GM23338 (cell line): ENCODE data around the gene KCTD21. TPM values are rescaled to one million over a fixed set of nuclear protein-coding genes. Genes with fewer than 3 reads are reported as not detected.

Experiments
- ATAC-seq: fragments of 200-7000 bp; cut with Tn5 transposase; 3 replicates; pipeline ENCODE4 v1.9.1; 2020
- DNase-seq: peaks from one replicate; pipeline ENCODE4 v3.0.0-alpha.2; 2015; ENCODE audit warnings: low spot score
- H2AFZ ChIP-seq: fragments of 200-600 bp; sonication (generic); 2 replicates; pipeline ENCODE4 v1.8.0; 2016; ENCODE audit warnings: antibody characterized with exemption, mild to moderate bottlenecking, moderate library complexity
- H3F3A ChIP-seq: fragments of 200-600 bp; sonication (generic); replicated peaks from 2 replicates; pipeline ENCODE4 v1.8.0; 2017; ENCODE audit warnings: antibody characterized with exemption, mixed run types, low read depth
- H3K27ac ChIP-seq: fragments of 200-600 bp; sonication (generic); 2 replicates; pipeline ENCODE4 v1.6.1; 2016; ENCODE audit warnings: low read depth
- H3K27me3 ChIP-seq: fragments of 200-600 bp; sonication (generic); 2 replicates; pipeline ENCODE4 v1.8.0; 2016; ENCODE audit warnings: mild to moderate bottlenecking, mixed run types, moderate library complexity; ENCODE audit not compliant: insufficient read depth
- H3K36me3 ChIP-seq: fragments of 200-600 bp; sonication (generic); 2 replicates; pipeline ENCODE4 v1.8.0; 2016; ENCODE audit warnings: mild to moderate bottlenecking; ENCODE audit not compliant: insufficient read depth
- H3K4me1 ChIP-seq: fragments of 200-600 bp; sonication (generic); 2 replicates; pipeline ENCODE4 v1.8.0; 2016; ENCODE audit warnings: mild to moderate bottlenecking, moderate library complexity; ENCODE audit not compliant: insufficient read depth
- H3K4me2 ChIP-seq: fragments of 200-600 bp; sonication (generic); 2 replicates; pipeline ENCODE4 v1.7.1; 2017; ENCODE audit warnings: mixed run types
- H3K4me3 ChIP-seq: fragments of 200-600 bp; sonication (generic); 2 replicates; pipeline ENCODE4 v1.6.1; 2016; ENCODE audit warnings: mixed run types
- H3K79me2 ChIP-seq: fragments of 200-600 bp; sonication (generic); replicated peaks from 2 replicates; pipeline ENCODE4 v1.8.0; 2017; ENCODE audit warnings: mild to moderate bottlenecking; ENCODE audit not compliant: insufficient read depth
- H3K9me2 ChIP-seq: fragments of 200-600 bp; sonication (generic); 2 replicates; pipeline ENCODE4 v1.8.0; 2017; ENCODE audit not compliant: insufficient read depth
- H4K20me1 ChIP-seq: fragments of 200-600 bp; sonication (generic); replicated peaks from 2 replicates; pipeline ENCODE4 v1.8.0; 2017; ENCODE audit warnings: mild to moderate bottlenecking; ENCODE audit not compliant: insufficient read depth
- H3K27ac Mint-ChIP-seq: 2 replicates; pipeline ENCODE4 v1.8.0; 2020; ENCODE audit warnings: inconsistent platforms, mild to moderate bottlenecking, moderate library complexity, mixed read lengths
- H3K27me3 Mint-ChIP-seq: 3 replicates; pipeline ENCODE4 v1.8.0; 2022; ENCODE audit warnings: low read depth, mild to moderate bottlenecking, moderate library complexity, mixed read lengths, inconsistent platforms; ENCODE audit not compliant: insufficient read depth, poor library complexity
- H3K36me3 Mint-ChIP-seq: 3 replicates; pipeline ENCODE4 v1.8.0; 2021; ENCODE audit warnings: low read depth, mild to moderate bottlenecking, inconsistent platforms, moderate library complexity, mixed read lengths
- H3K4me1 Mint-ChIP-seq: 3 replicates; pipeline ENCODE4 v1.8.0; 2020; ENCODE audit warnings: mild to moderate bottlenecking, inconsistent platforms, mixed read lengths
- H3K4me3 Mint-ChIP-seq: 3 replicates; pipeline ENCODE4 v1.8.0; 2021; ENCODE audit warnings: moderate library complexity, mild to moderate bottlenecking, inconsistent platforms, mixed read lengths
- H3K9me3 Mint-ChIP-seq: 3 replicates; pipeline ENCODE4 v1.8.0; 2020; ENCODE audit warnings: moderate library complexity, mild to moderate bottlenecking, inconsistent platforms, mixed read lengths
- CREB1 ChIP-seq: fragments of 250-450 bp; sonication (Bioruptor Pico); IDR thresholded peaks from 2 replicates; pipeline ENCODE4 v1.5.0; 2020; ENCODE audit warnings: low read depth, mild to moderate bottlenecking, moderate library complexity
- EZH2 ChIP-seq: fragments of 200-600 bp; sonication (generic); IDR thresholded peaks from one replicate; pipeline ENCODE4 v1.8.0; 2017; ENCODE audit warnings: antibody characterized with exemption, mild to moderate bottlenecking, low read depth; ENCODE audit not compliant: unreplicated experiment
- EZH2phosphoT487 ChIP-seq: fragments of 200-600 bp; sonication (generic); IDR thresholded peaks from one replicate; pipeline ENCODE4 v1.8.1; 2018; ENCODE audit warnings: antibody characterized with exemption; ENCODE audit not compliant: unreplicated experiment
- POLR2AphosphoS5 ChIP-seq: IDR thresholded peaks from 2 replicates; pipeline ENCODE4 v1.6.1; 2016; ENCODE audit warnings: antibody characterized with exemption, low read depth
- ZNF331 ChIP-seq: fragments of 250-450 bp; sonication (Bioruptor Pico); IDR thresholded peaks from 2 replicates; pipeline ENCODE4 v1.5.0; 2020; ENCODE audit warnings: low read depth, mild to moderate bottlenecking, moderate library complexity
- polyA plus RNA-seq: library from polyadenylated mRNA; unstranded; fragments of >200 nt; fragmentation: Nextera tagmentation; extraction: Ambion mirVana; gene quantifications from 2 replicates; pipeline ENCODE4 v1.2.1, GENCODE V29; 2016
- total RNA-seq: library from RNA; depleted of rRNA; stranded (reverse); fragments of >200 nt; shearing (Covaris generic); gene quantifications from 2 replicates; pipeline ENCODE4 v1.2.3, GENCODE V29; 2014
- TF ChIP-seq, protein P1 (sequence below): IDR thresholded peaks from one replicate; pipeline ENCODE4 v1.6.1; 2018; ENCODE audit warnings: antibody characterized with exemption; ENCODE audit not compliant: unreplicated experiment
- TF ChIP-seq, protein P2 (sequence below), 2 experiments: fragments of 200-600 bp in 1 of 2; sonication (generic) in 1 of 2; conservative IDR thresholded peaks; 2 replicates each; pipeline versions ENCODE4 v1.5.1 to v1.6.1; 2016 to 2017; ENCODE audit warnings: antibody characterized with exemption in 2 of 2, low read depth in 2 of 2, mild to moderate bottlenecking in 2 of 2, moderate library complexity in 1 of 2
- TF ChIP-seq, protein P3 (sequence below): fragments of 250-450 bp; sonication (Bioruptor Pico); IDR thresholded peaks from 2 replicates; pipeline ENCODE4 v1.5.0; 2020; ENCODE audit warnings: mild to moderate bottlenecking, moderate library complexity
- TF ChIP-seq, protein P4 (sequence below): IDR thresholded peaks from 2 replicates; pipeline ENCODE4 v1.6.1; 2016; ENCODE audit warnings: antibody characterized with exemption

The KCTD21 gene
- total and polyA plus RNA-seq, 2 experiments from 2014 or later, result 1.0 to 3.7 TPM

DNA sequence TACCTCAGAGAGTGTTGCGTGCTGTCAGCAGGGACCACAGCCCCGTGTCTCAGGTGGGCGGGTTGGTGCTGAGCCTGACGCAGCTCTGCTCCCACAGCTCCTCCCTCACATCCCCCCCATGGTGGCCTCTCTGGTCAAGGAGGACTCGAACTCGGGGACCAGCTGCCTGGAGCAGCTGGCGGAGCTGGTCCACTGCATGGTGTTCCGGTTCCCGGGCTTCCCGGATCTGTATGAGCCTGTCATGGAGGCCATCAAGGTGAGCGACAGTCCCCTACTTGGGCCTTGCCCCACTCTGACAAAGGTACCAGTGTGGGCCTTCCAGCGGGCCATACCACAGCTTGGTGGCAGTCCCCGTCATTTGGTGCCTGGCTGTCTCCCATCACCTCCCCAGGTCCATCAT, 12.1 kb upstream of the KCTD21 start:
- Mint-ChIP-seq H3K9me3 (no peaks in the 10 kb centered on the region), H3K4me3 (no peak overlapping the region), H3K27ac (no peak overlapping the region), H3K4me1 (peaks cover 5% of the 10 kb centered on the region), H3K27me3 (peaks cover 12% of the 10 kb centered on the region), H3K36me3 (peaks cover 8% of the 10 kb centered on the region; the same call in 2 of the 3 replicates)
- TF ChIP-seq EZH2phosphoT487, result no peak
- no peak for TF ChIP-seq ZNF331
- TF ChIP-seq, protein P1, sequence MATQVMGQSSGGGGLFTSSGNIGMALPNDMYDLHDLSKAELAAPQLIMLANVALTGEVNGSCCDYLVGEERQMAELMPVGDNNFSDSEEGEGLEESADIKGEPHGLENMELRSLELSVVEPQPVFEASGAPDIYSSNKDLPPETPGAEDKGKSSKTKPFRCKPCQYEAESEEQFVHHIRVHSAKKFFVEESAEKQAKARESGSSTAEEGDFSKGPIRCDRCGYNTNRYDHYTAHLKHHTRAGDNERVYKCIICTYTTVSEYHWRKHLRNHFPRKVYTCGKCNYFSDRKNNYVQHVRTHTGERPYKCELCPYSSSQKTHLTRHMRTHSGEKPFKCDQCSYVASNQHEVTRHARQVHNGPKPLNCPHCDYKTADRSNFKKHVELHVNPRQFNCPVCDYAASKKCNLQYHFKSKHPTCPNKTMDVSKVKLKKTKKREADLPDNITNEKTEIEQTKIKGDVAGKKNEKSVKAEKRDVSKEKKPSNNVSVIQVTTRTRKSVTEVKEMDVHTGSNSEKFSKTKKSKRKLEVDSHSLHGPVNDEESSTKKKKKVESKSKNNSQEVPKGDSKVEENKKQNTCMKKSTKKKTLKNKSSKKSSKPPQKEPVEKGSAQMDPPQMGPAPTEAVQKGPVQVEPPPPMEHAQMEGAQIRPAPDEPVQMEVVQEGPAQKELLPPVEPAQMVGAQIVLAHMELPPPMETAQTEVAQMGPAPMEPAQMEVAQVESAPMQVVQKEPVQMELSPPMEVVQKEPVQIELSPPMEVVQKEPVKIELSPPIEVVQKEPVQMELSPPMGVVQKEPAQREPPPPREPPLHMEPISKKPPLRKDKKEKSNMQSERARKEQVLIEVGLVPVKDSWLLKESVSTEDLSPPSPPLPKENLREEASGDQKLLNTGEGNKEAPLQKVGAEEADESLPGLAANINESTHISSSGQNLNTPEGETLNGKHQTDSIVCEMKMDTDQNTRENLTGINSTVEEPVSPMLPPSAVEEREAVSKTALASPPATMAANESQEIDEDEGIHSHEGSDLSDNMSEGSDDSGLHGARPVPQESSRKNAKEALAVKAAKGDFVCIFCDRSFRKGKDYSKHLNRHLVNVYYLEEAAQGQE, result no peak
- no peaks in the 10 kb centered on the region for H3K4me1 ChIP-seq
- no peaks in the 10 kb centered on the region for H3K27me3 ChIP-seq
- ATAC-seq (no peak), DNase-seq (no peak)
- H3K36me3 ChIP-seq, result no peaks in the 10 kb centered on the region
- H2AFZ ChIP-seq, result no peak overlapping the region
- H4K20me1 ChIP-seq, result no peaks in the 10 kb centered on the region
- H3K9me2 ChIP-seq, result no peaks in the 10 kb centered on the region
- H3K79me2 ChIP-seq, result no peaks in the 10 kb centered on the region
- no peak overlapping the region for H3K4me2 ChIP-seq
- H3K4me3 ChIP-seq, result no peak overlapping the region
- no peak overlapping the region for H3K27ac ChIP-seq
- H3F3A ChIP-seq, result no peaks in the 10 kb centered on the region

DNA sequence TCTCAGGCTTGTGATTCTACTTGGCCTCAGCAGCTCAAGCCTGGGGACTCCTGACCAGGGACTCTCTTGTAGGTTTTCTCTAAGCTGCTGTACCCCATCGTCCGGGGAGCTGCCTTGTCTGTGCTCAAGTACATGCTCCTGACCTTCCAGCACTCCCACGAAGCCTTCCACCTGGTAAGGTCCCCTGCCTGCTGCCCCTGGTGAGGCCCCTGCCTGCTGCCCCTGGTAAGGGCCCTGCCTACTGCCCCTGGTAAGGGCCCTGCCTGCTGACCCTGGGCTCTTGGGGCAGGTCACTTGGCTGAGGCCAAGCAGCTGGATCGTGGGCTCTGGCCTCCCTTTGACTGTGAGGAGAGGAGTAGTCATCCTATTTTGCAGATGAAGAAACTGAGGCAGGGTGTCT, 11.6 kb upstream of the KCTD21 start:
- Mint-ChIP-seq H3K36me3 (peaks cover 8% of the 10 kb centered on the region; the same call in 2 of the 3 replicates), H3K9me3 (no peaks in the 10 kb centered on the region), H3K4me3 (no peak overlapping the region), H3K27ac (no peak overlapping the region), H3K27me3 (peaks cover 12% of the 10 kb centered on the region), H3K4me1 (peaks cover 5% of the 10 kb centered on the region)
- H3K27me3 ChIP-seq, result no peaks in the 10 kb centered on the region
- no peak for TF ChIP-seq POLR2AphosphoS5
- no peak for TF ChIP-seq CREB1 (CRISPR knock-in tag)
- TF ChIP-seq, protein P2, sequence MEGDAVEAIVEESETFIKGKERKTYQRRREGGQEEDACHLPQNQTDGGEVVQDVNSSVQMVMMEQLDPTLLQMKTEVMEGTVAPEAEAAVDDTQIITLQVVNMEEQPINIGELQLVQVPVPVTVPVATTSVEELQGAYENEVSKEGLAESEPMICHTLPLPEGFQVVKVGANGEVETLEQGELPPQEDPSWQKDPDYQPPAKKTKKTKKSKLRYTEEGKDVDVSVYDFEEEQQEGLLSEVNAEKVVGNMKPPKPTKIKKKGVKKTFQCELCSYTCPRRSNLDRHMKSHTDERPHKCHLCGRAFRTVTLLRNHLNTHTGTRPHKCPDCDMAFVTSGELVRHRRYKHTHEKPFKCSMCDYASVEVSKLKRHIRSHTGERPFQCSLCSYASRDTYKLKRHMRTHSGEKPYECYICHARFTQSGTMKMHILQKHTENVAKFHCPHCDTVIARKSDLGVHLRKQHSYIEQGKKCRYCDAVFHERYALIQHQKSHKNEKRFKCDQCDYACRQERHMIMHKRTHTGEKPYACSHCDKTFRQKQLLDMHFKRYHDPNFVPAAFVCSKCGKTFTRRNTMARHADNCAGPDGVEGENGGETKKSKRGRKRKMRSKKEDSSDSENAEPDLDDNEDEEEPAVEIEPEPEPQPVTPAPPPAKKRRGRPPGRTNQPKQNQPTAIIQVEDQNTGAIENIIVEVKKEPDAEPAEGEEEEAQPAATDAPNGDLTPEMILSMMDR (conservative IDR thresholded peaks at IDR 0.05; ENCODE audit: low read depth in 2 of 2), result no peak
- no peak for TF ChIP-seq EZH2
- TF ChIP-seq EZH2phosphoT487, result no peak
- TF ChIP-seq, protein P3, sequence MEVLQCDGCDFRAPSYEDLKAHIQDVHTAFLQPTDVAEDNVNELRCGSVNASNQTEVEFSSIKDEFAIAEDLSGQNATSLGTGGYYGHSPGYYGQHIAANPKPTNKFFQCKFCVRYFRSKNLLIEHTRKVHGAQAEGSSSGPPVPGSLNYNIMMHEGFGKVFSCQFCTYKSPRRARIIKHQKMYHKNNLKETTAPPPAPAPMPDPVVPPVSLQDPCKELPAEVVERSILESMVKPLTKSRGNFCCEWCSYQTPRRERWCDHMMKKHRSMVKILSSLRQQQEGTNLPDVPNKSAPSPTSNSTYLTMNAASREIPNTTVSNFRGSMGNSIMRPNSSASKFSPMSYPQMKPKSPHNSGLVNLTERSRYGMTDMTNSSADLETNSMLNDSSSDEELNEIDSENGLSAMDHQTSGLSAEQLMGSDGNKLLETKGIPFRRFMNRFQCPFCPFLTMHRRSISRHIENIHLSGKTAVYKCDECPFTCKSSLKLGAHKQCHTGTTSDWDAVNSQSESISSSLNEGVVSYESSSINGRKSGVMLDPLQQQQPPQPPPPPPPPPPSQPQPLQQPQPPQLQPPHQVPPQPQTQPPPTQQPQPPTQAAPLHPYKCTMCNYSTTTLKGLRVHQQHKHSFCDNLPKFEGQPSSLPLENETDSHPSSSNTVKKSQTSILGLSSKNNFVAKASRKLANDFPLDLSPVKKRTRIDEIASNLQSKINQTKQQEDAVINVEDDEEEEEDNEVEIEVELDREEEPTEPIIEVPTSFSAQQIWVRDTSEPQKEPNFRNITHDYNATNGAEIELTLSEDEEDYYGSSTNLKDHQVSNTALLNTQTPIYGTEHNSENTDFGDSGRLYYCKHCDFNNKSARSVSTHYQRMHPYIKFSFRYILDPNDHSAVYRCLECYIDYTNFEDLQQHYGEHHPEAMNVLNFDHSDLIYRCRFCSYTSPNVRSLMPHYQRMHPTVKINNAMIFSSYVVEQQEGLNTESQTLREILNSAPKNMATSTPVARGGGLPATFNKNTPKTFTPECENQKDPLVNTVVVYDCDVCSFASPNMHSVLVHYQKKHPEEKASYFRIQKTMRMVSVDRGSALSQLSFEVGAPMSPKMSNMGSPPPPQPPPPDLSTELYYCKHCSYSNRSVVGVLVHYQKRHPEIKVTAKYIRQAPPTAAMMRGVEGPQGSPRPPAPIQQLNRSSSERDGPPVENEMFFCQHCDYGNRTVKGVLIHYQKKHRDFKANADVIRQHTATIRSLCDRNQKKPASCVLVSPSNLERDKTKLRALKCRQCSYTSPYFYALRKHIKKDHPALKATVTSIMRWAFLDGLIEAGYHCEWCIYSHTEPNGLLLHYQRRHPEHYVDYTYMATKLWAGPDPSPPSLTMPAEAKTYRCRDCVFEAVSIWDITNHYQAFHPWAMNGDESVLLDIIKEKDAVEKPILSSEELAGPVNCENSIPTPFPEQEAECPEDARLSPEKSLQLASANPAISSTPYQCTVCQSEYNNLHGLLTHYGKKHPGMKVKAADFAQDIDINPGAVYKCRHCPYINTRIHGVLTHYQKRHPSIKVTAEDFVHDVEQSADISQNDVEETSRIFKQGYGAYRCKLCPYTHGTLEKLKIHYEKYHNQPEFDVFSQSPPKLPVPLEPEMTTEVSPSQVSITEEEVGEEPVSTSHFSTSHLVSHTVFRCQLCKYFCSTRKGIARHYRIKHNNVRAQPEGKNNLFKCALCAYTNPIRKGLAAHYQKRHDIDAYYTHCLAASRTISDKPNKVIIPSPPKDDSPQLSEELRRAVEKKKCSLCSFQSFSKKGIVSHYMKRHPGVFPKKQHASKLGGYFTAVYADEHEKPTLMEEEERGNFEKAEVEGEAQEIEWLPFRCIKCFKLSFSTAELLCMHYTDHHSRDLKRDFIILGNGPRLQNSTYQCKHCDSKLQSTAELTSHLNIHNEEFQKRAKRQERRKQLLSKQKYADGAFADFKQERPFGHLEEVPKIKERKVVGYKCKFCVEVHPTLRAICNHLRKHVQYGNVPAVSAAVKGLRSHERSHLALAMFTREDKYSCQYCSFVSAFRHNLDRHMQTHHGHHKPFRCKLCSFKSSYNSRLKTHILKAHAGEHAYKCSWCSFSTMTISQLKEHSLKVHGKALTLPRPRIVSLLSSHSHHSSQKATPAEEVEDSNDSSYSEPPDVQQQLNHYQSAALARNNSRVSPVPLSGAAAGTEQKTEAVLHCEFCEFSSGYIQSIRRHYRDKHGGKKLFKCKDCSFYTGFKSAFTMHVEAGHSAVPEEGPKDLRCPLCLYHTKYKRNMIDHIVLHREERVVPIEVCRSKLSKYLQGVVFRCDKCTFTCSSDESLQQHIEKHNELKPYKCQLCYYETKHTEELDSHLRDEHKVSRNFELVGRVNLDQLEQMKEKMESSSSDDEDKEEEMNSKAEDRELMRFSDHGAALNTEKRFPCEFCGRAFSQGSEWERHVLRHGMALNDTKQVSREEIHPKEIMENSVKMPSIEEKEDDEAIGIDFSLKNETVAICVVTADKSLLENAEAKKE (CRISPR knock-in tag), result no peak
- no peak for TF ChIP-seq ZNF331
- TF ChIP-seq, protein P4, sequence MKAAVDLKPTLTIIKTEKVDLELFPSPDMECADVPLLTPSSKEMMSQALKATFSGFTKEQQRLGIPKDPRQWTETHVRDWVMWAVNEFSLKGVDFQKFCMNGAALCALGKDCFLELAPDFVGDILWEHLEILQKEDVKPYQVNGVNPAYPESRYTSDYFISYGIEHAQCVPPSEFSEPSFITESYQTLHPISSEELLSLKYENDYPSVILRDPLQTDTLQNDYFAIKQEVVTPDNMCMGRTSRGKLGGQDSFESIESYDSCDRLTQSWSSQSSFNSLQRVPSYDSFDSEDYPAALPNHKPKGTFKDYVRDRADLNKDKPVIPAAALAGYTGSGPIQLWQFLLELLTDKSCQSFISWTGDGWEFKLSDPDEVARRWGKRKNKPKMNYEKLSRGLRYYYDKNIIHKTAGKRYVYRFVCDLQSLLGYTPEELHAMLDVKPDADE, result no peak
- no peak overlapping the region for H2AFZ ChIP-seq
- no peak for ATAC-seq
- no peaks in the 10 kb centered on the region for H3K9me2 ChIP-seq
- no peak overlapping the region for H3K4me2 ChIP-seq
- no peaks in the 10 kb centered on the region for H3K79me2 ChIP-seq
- H3K4me1 ChIP-seq, result no peaks in the 10 kb centered on the region
- H3F3A ChIP-seq, result no peaks in the 10 kb centered on the region
- no peaks in the 10 kb centered on the region for H4K20me1 ChIP-seq
- no peak overlapping the region for H3K27ac ChIP-seq
- DNase-seq, result no peak
- no peak overlapping the region for H3K4me3 ChIP-seq
- no peaks in the 10 kb centered on the region for H3K36me3 ChIP-seq
